ENCODE results near the gene AHDC1.

DNA sequence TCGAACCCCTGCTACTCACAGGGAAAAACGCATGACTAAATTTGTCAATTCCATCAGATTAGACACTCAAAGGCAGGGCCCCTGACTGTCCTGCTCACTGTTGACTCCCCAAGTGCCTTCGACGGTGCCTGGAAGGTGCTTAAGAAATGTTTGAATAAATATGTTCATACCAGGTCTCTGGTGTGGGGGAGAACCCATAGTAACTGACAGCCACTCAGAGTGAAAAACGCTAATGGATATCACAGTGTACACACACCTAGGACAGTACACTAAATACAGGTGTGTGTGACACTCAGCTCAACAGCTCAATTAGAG is 74.3 kb downstream of the AHDC1 start:
- TF ChIP-seq POLR2AphosphoS5 (IDR thresholded peaks at IDR 0.05) (no peak), EP300 (IDR thresholded peaks at IDR 0.05) (no peak)
- TF ChIP-seq, protein P1, sequence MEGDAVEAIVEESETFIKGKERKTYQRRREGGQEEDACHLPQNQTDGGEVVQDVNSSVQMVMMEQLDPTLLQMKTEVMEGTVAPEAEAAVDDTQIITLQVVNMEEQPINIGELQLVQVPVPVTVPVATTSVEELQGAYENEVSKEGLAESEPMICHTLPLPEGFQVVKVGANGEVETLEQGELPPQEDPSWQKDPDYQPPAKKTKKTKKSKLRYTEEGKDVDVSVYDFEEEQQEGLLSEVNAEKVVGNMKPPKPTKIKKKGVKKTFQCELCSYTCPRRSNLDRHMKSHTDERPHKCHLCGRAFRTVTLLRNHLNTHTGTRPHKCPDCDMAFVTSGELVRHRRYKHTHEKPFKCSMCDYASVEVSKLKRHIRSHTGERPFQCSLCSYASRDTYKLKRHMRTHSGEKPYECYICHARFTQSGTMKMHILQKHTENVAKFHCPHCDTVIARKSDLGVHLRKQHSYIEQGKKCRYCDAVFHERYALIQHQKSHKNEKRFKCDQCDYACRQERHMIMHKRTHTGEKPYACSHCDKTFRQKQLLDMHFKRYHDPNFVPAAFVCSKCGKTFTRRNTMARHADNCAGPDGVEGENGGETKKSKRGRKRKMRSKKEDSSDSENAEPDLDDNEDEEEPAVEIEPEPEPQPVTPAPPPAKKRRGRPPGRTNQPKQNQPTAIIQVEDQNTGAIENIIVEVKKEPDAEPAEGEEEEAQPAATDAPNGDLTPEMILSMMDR (IDR thresholded peaks at IDR 0.05), result no peak

All from sigmoid colon (tissue), 4 donors.